H1 (cell line): Measurements from ENCODE around the gene BICRAL. TPM values are rescaled to one million over a fixed set of nuclear protein-coding genes. Genes with fewer than 3 reads are reported as not detected.

Experiments used
- CTCF ChIA-PET: fragments of 300-600 bp; sonication (Branson Sonifier 250); formaldehyde crosslinking; loops from one replicate; lab custom pipeline; 2021; ENCODE audit not compliant: partially characterized antibody; lab: Charles Lee
- POLR2A ChIA-PET: fragments of 300-600 bp; sonication (Branson Sonifier 250); formaldehyde crosslinking; loops from one replicate; lab custom pipeline; 2021; ENCODE audit warnings: inconsistent platforms; ENCODE audit not compliant: partially characterized antibody; lab: Charles Lee
- DNase-seq, 2 experiments: peaks; one replicate each; pipeline versions ENCODE4 v3.0.0 to v3.0.0-alpha.2; 2010 to 2022; ENCODE audit warnings: low spot score in 2 of 2, low read depth in 1 of 2, mixed read lengths in 1 of 2
- FAIRE-seq: peaks from 2 replicates; lab custom pipeline; 2011; peaks lifted over from hg19 to GRCh38; lab: Jason Lieb, UNC
- H2AFZ ChIP-seq: 2 replicates; pipeline ENCODE4 v1.8.1; 2012; ENCODE audit warnings: low read length, inconsistent platforms
- H2AK5ac ChIP-seq: 2 replicates; pipeline ENCODE4 v1.6.1; 2013; ENCODE audit warnings: low read depth, low read length
- H2BK120ac ChIP-seq: replicated peaks from 2 replicates; pipeline ENCODE3; 2013; ENCODE audit warnings: low read depth, low read length, inconsistent platforms
- H2BK12ac ChIP-seq: 2 replicates; pipeline ENCODE4 v1.6.1; 2013; ENCODE audit warnings: low read depth, low read length
- H2BK15ac ChIP-seq: 2 replicates; pipeline ENCODE4 v1.6.1; 2013; ENCODE audit warnings: low read length
- H2BK20ac ChIP-seq: 2 replicates; pipeline ENCODE4 v1.6.1; 2013; ENCODE audit warnings: low read length
- H2BK5ac ChIP-seq: 2 replicates; pipeline ENCODE4 v1.6.1; 2013; ENCODE audit warnings: low read depth, low read length
- H3K14ac ChIP-seq: 2 replicates; pipeline ENCODE4 v1.6.1; 2013; ENCODE audit warnings: inconsistent platforms; ENCODE audit not compliant: insufficient read length
- H3K18ac ChIP-seq: 2 replicates; pipeline ENCODE4 v1.6.1; 2013; ENCODE audit warnings: low read length; ENCODE audit errors: extremely low read depth
- H3K23ac ChIP-seq: 2 replicates; pipeline ENCODE4 v1.6.1; 2013; ENCODE audit warnings: inconsistent platforms; ENCODE audit not compliant: insufficient read length
- H3K23me2 ChIP-seq: 2 replicates; pipeline ENCODE4 v1.6.1; 2013; ENCODE audit warnings: low read depth, low read length
- H3K27ac ChIP-seq: 2 replicates; pipeline ENCODE4 v1.6.1; 2011; ENCODE audit warnings: low read depth, low read length, inconsistent platforms
- H3K27me3 ChIP-seq, 4 experiments: replicated peaks in 1 of 4; 1 replicate in 1 of 4; 2 replicates in 3 of 4; pipeline versions ENCODE4 v1.6.1 to v1.8.1; 2011 to 2013; ENCODE audit warnings: low read length in 3 of 4, mild to moderate bottlenecking in 3 of 4, inconsistent platforms in 2 of 4, mixed read lengths in 2 of 4, moderate library complexity in 1 of 4; ENCODE audit not compliant: control insufficient read depth in 3 of 4, insufficient read depth in 3 of 4; ENCODE audit errors: extremely low read depth in 1 of 4
- H3K36me3 ChIP-seq, 4 experiments: 2 replicates each; pipeline versions ENCODE4 v1.6.1 to v1.8.1; 2011 to 2013; ENCODE audit warnings: mild to moderate bottlenecking in 4 of 4, low read length in 3 of 4, moderate library complexity in 2 of 4, control low read depth in 1 of 4, inconsistent platforms in 1 of 4; ENCODE audit not compliant: insufficient read depth in 4 of 4, control insufficient read depth in 2 of 4
- H3K4ac ChIP-seq: replicated peaks from 2 replicates; pipeline ENCODE3; 2013; ENCODE audit warnings: low read length, low read depth, mixed read lengths, inconsistent platforms; ENCODE audit not compliant: insufficient read length
- H3K4me1 ChIP-seq, 4 experiments: replicated peaks in 1 of 4; 1 replicate in 1 of 4; 2 replicates in 3 of 4; pipeline versions ENCODE4 v1.6.1 to v1.8.1; 2011 to 2013; ENCODE audit warnings: low read length in 3 of 4, inconsistent platforms in 2 of 4, mixed read lengths in 1 of 4; ENCODE audit not compliant: insufficient read depth in 4 of 4, control insufficient read depth in 3 of 4
- H3K4me2 ChIP-seq, 2 experiments: 2 replicates each; pipeline versions ENCODE4 v1.6.1 to v1.8.1; 2011 to 2013; ENCODE audit warnings: low read depth in 2 of 2, low read length in 2 of 2, control low read depth in 1 of 2, inconsistent platforms in 1 of 2, mild to moderate bottlenecking in 1 of 2; ENCODE audit not compliant: insufficient read depth in 1 of 2
- H3K4me3 ChIP-seq, 4 experiments: fragments of 200-600, 300-600 bp in 1 of 4; sonication (generic), shearing (Covaris generic), sonication (Bioruptor Twin) in 1 of 4; 2 replicates each; pipeline versions ENCODE4 v1.5.1 to v1.8.1; 2011 to 2016; ENCODE audit warnings: low read length in 4 of 4, low read depth in 3 of 4, control low read depth in 2 of 4, inconsistent platforms in 2 of 4, mild to moderate bottlenecking in 2 of 4, mixed read lengths in 1 of 4, moderate library complexity in 1 of 4; ENCODE audit not compliant: insufficient read depth in 2 of 4; ENCODE audit errors: extremely low read depth in 1 of 4
- H3K56ac ChIP-seq: replicated peaks from 2 replicates; pipeline ENCODE3; 2013; ENCODE audit warnings: low read depth, mild to moderate bottlenecking, mixed read lengths, low read length, inconsistent platforms; ENCODE audit not compliant: insufficient read length
- H3K79me1 ChIP-seq: 2 replicates; pipeline ENCODE4 v1.6.1; 2013; ENCODE audit warnings: low read depth, low read length, control low read depth
- H3K79me2 ChIP-seq, 2 experiments: 2 replicates each; pipeline versions ENCODE4 v1.6.1 to v1.8.1; 2012 to 2013; ENCODE audit warnings: low read length in 2 of 2, mild to moderate bottlenecking in 2 of 2, inconsistent platforms in 1 of 2; ENCODE audit not compliant: insufficient read depth in 2 of 2, control insufficient read depth in 1 of 2
- H3K9ac ChIP-seq, 4 experiments: replicated peaks in 1 of 4; 1 replicate in 1 of 4; 2 replicates in 3 of 4; pipeline versions ENCODE4 v1.6.1 to v1.8.1; 2011 to 2013; ENCODE audit warnings: low read depth in 3 of 4, low read length in 3 of 4, control low read depth in 2 of 4, mild to moderate bottlenecking in 2 of 4, moderate library complexity in 2 of 4, inconsistent platforms in 1 of 4; ENCODE audit errors: extremely low read depth in 1 of 4
- H3K9me3 ChIP-seq, 2 experiments: 2 replicates each; pipeline versions ENCODE4 v1.6.1 to v1.8.1; 2012 to 2013; ENCODE audit warnings: mild to moderate bottlenecking in 2 of 2, moderate library complexity in 2 of 2, control low read depth in 1 of 2, inconsistent platforms in 1 of 2, low read depth in 1 of 2, low read length in 1 of 2, mixed read lengths in 1 of 2; ENCODE audit not compliant: insufficient read depth in 2 of 2
- H4K20me1 ChIP-seq, 2 experiments: replicated peaks in 1 of 2; 2 replicates each; pipeline versions ENCODE3 to v1.8.1; 2011 to 2013; ENCODE audit warnings: inconsistent platforms in 2 of 2, low read length in 2 of 2, mild to moderate bottlenecking in 1 of 2; ENCODE audit not compliant: insufficient read depth in 2 of 2, control insufficient read depth in 1 of 2
- H4K5ac ChIP-seq: 2 replicates; pipeline ENCODE4 v1.6.1; 2013; ENCODE audit warnings: low read length, low read depth, mixed read lengths, inconsistent platforms; ENCODE audit not compliant: insufficient read length
- H4K8ac ChIP-seq: 2 replicates; pipeline ENCODE4 v1.8.0; 2013; ENCODE audit warnings: mild to moderate bottlenecking, moderate library complexity, low read length, inconsistent platforms; ENCODE audit not compliant: insufficient read depth; ENCODE audit errors: extremely low read depth
- H4K91ac ChIP-seq: replicated peaks from 2 replicates; pipeline ENCODE3; 2013; ENCODE audit warnings: low read length, mixed read lengths, inconsistent platforms; ENCODE audit not compliant: insufficient read length
- BACH1 ChIP-seq: IDR thresholded peaks from 2 replicates; pipeline ENCODE4 v1.6.1; 2012; ENCODE audit warnings: low read length, improper control_type of control experiment
- CBX5 ChIP-seq: fragments of 300-800, 300-1000 bp; sonication (generic); IDR thresholded peaks from 2 replicates; pipeline ENCODE4 v1.7.1; 2016; ENCODE audit warnings: antibody characterized with exemption, low read length, low read depth
- CREB1 ChIP-seq: IDR thresholded peaks from 2 replicates; pipeline ENCODE4 v1.6.1; 2012; ENCODE audit warnings: inconsistent platforms
- E2F6 ChIP-seq: IDR thresholded peaks from 2 replicates; pipeline ENCODE4 v1.6.1; 2012; ENCODE audit warnings: inconsistent platforms
- FOSL1 ChIP-seq: IDR thresholded peaks from 2 replicates; pipeline ENCODE4 v1.6.1; 2011; ENCODE audit warnings: mild to moderate bottlenecking, low read depth, low read length, moderate library complexity; ENCODE audit not compliant: insufficient read depth
- JUND ChIP-seq: IDR thresholded peaks from 2 replicates; pipeline ENCODE4 v1.6.1; 2011; ENCODE audit warnings: mild to moderate bottlenecking, improper control_type of control experiment, low read length
- POLR2A ChIP-seq, 2 experiments: IDR thresholded peaks; 1 replicate in 1 of 2; 2 replicates in 1 of 2; pipeline ENCODE4 v1.6.1; 2011; ENCODE audit warnings: low read depth in 2 of 2, low read length in 2 of 2, mild to moderate bottlenecking in 2 of 2; ENCODE audit errors: control extremely low read depth in 1 of 2
- POU5F1 ChIP-seq: IDR thresholded peaks from 2 replicates; pipeline ENCODE4 v1.6.1; 2011; ENCODE audit warnings: low read depth, mild to moderate bottlenecking, low read length, moderate library complexity
- RAD21 ChIP-seq, 2 experiments: IDR thresholded peaks in 1 of 2; conservative IDR thresholded peaks in 1 of 2; 2 replicates each; pipeline ENCODE4 v1.6.1; 2011; ENCODE audit warnings: low read depth in 2 of 2, low read length in 2 of 2, improper control_type of control experiment in 1 of 2, inconsistent platforms in 1 of 2, mild to moderate bottlenecking in 1 of 2, moderate library complexity in 1 of 2
- SAP30 ChIP-seq: fragments of 300-600 bp; sonication (generic); IDR thresholded peaks from 2 replicates; pipeline ENCODE4 v1.7.1; 2012; ENCODE audit warnings: low read length, moderate library complexity, mild to moderate bottlenecking, inconsistent platforms; ENCODE audit not compliant: insufficient read depth, insufficient replicate concordance
- ZNF274 ChIP-seq: IDR thresholded peaks from 2 replicates; pipeline ENCODE4 v1.7.0; 2012; ENCODE audit warnings: low read length, borderline replicate concordance; ENCODE audit errors: extremely low read depth
- WGBS, 2 experiments: shearing (Covaris generic) in 1 of 2; methylation state at CpG; one replicate each; pipeline versions ENCODE4 v1.1.6 to v1.1.7; 2013 to 2015; ENCODE audit warnings: low lambda C conversion rate in 2 of 2, mixed read lengths in 2 of 2, inconsistent platforms in 1 of 2, low coverage in 1 of 2, missing lambda C conversion rate in 1 of 2; ENCODE audit not compliant: insufficient replicate concordance in 2 of 2, insufficient coverage in 1 of 2, insufficient read length in 1 of 2; ENCODE audit errors: extremely low coverage in 1 of 2, missing lambda C conversion rate in 1 of 2; 5-methylcytosine and 5-hydroxymethylcytosine counted together
- polyA plus RNA-seq, 7 experiments: library from polyadenylated mRNA; depleted of rRNA in 3 of 7; stranded (reverse) in 5 of 7; unstranded in 2 of 7; fragments of >200 nt in 5 of 7; fragments of 200-250 nt in 2 of 7; gene quantifications; 1 replicate in 5 of 7; 2 replicates in 1 of 7; 4 replicates in 1 of 7; pipeline versions ENCODE4 v1.2.1 to v1.2.3, GENCODE V29; 2011 to 2013; ENCODE audit warnings: missing spikeins in 2 of 7, mixed read lengths in 2 of 7
- total RNA-seq: library from RNA; stranded (reverse); fragmentation: NEBNext Ultra II Directional; extraction: Animal tissue kit (Norgen Biotek cat#: 25700); gene quantifications from 2 replicates; pipeline ENCODE4 v1.2.1, GENCODE V29; 2021
- TF ChIP-seq, protein P1 (sequence below): IDR thresholded peaks from 2 replicates; pipeline ENCODE4 v1.6.1; 2011; ENCODE audit warnings: low read length, improper control_type of control experiment

Gene BICRAL
- total and polyA plus RNA-seq, 2 of the 8 experiments (the other 6 are each of a cell fraction or from before 2014, with no cell fraction given): 9.4 to 12.2 TPM

DNA sequence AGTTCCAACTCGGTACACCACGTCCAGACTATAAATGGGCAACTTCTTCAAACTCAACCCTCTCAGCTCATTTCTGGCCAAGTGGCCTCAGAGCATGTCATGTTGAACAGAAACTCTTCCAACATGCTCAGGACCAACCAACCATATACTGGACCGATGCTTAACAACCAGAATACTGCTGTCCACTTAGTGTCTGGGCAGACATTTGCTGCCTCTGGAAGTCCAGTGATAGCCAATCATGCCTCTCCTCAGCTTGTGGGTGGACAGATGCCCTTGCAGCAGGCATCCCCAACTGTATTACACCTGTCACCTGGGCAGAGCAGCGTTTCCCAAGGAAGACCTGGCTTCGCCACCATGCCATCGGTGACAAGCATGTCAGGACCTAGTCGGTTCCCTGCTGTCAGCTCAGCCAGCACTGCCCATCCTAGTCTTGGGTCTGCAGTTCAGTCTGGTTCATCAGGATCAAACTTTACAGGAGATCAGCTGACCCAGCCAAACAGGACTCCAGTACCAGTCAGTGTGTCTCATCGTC lies 47.8 kb downstream of the BICRAL start:
- Histone ChIP-seq H3K23ac (no peak overlapping the region), H4K91ac (no peak overlapping the region), H3K9ac (no peak overlapping the region), H3K56ac (no peak overlapping the region), H4K8ac (no peak overlapping the region), H2BK5ac (no peak overlapping the region), H2AFZ (no peak overlapping the region), H3K14ac (no peak overlapping the region), H3K27me3 (no peaks in the 10 kb centered on the region), H2BK15ac (no peak overlapping the region), H3K79me1 (no peaks in the 10 kb centered on the region; the same call in 1 of the 2 replicates), H2AK5ac (no peak overlapping the region), H3K4ac (no peak overlapping the region), H3K4me1 (no peaks in the 10 kb centered on the region), H3K9me3 (no peaks in the 10 kb centered on the region), H3K23me2 (no peaks in the 10 kb centered on the region; the same call in 1 of the 2 replicates), H3K27ac (no peak overlapping the region), H3K79me2 (no peaks in the 10 kb centered on the region), H3K36me3 (peaks cover 15 to 29% (median 22%) of the 10 kb centered on the region in 4 experiments; a peak in 7 of 8 replicates), H3K4me3 (no peak overlapping the region), H4K20me1 (peaks cover 0 to 2% of the 10 kb centered on the region in 2 experiments), H2BK20ac (no peak overlapping the region), H3K4me2 (no peak overlapping the region), H2BK12ac (no peak overlapping the region), H3K18ac (no peak overlapping the region), H4K5ac (no peak overlapping the region), H2BK120ac (no peak overlapping the region)
- ChIA-PET POLR2A (no interaction called here), CTCF (interaction anchor here (1.0 to 1.6 kb wide), 2 partner anchors 10 to 12 kb away, joined by 3 to 4 read pairs; no protein-coding TSS in a partner anchor)
- DNase-seq (no peak), FAIRE-seq (no peak)
- WGBS, 2 experiments: 97% methylated on average over 8 of the region's 8 CpGs; no CpG with 5 or more reads in 1 of the 2 experiments
- TF ChIP-seq SAP30: no peak
- no peak for TF ChIP-seq CREB1
- TF ChIP-seq BACH1: no peak
- no peak for TF ChIP-seq E2F6
- TF ChIP-seq POU5F1: no peak
- TF ChIP-seq JUND: no peak
- TF ChIP-seq POLR2A (IDR thresholded peaks at IDR 0.05; ENCODE audit: control extremely low read depth in 1 of 2, low read depth in 2 of 2, low read length in 2 of 2): no peak
- no peak for TF ChIP-seq RAD21 (IDR thresholded peaks at IDR 0.05 in 1 of 2, conservative IDR thresholded peaks at IDR 0.05 in 1 of 2; ENCODE audit: low read depth in 2 of 2, low read length in 2 of 2)
- TF ChIP-seq, protein P1, sequence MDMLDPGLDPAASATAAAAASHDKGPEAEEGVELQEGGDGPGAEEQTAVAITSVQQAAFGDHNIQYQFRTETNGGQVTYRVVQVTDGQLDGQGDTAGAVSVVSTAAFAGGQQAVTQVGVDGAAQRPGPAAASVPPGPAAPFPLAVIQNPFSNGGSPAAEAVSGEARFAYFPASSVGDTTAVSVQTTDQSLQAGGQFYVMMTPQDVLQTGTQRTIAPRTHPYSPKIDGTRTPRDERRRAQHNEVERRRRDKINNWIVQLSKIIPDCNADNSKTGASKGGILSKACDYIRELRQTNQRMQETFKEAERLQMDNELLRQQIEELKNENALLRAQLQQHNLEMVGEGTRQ: no peak
- no peak for TF ChIP-seq CBX5
- TF ChIP-seq ZNF274: no peak
- no peak for TF ChIP-seq FOSL1
